K562 (cell line): ENCODE measurements around the gene ADAM10. TPM values are rescaled to one million over a fixed set of nuclear protein-coding genes. Genes with fewer than 3 reads are reported as not detected.

ENCODE experiments used
- ATAC-seq: fragments of 200-7000 bp; cut with Tn5 transposase; 3 replicates; pipeline ENCODE4 v1.9.1; 2020; ENCODE audit warnings: moderate library complexity
- BruUV-seq: library from RNA; stranded (reverse); fragments of 400-500 nt; replicated peaks from 2 replicates; lab custom pipeline; 2021; lab: Mats Ljungman, UMichigan
- CTCF ChIA-PET: fragments of 300-600 bp; formaldehyde crosslinking; extraction: SDS; loops from one replicate; lab custom pipeline; 2021; ENCODE audit warnings: low intra/inter-chr PET ratio; lab: Yijun Ruan, JAX
- POLR2A ChIA-PET: fragments of 300-600, 350-650 bp; sonication (Branson Sonifier 250); formaldehyde crosslinking; extraction: SDS; loops from one replicate; lab custom pipeline; 2021; ENCODE audit warnings: antibody characterized with exemption, inconsistent platforms; lab: Yijun Ruan, JAX
- DNase-seq, 4 experiments: peaks; one replicate each; pipeline versions ENCODE4 v3.0.0 to v3.0.0-alpha.2; 2011 to 2018; ENCODE audit warnings: low spot score in 3 of 4, mixed read lengths in 3 of 4; ENCODE audit errors: extremely low read depth in 1 of 4
- FAIRE-seq: peaks from 2 replicates; lab custom pipeline; 2011; peaks lifted over from hg19 to GRCh38; lab: Jason Lieb, UNC
- H2AFZ ChIP-seq: 2 replicates; pipeline ENCODE4 v1.6.0; 2011; ENCODE audit warnings: low read depth, low read length, control low read depth, inconsistent platforms
- H3K27ac ChIP-seq: fragments of 200-600 bp; 3 replicates; pipeline ENCODE4 v1.8.0; 2011; ENCODE audit warnings: low read depth, mild to moderate bottlenecking, control low read depth, inconsistent platforms, low read length, moderate library complexity, mixed read lengths; ENCODE audit errors: extremely low read depth
- H3K27me3 ChIP-seq, 2 experiments: fragments of 300-600 bp in 1 of 2; 2 replicates in 1 of 2; 3 replicates in 1 of 2; pipeline versions ENCODE4 v1.6.0 to v1.8.0; 2011; ENCODE audit warnings: inconsistent platforms in 2 of 2, low read length in 2 of 2, mild to moderate bottlenecking in 1 of 2, mixed read lengths in 1 of 2, moderate library complexity in 1 of 2; ENCODE audit not compliant: control insufficient read depth in 2 of 2, insufficient read depth in 2 of 2
- H3K36me3 ChIP-seq: fragments of 300-600 bp; 3 replicates; pipeline ENCODE4 v1.8.0; 2011; ENCODE audit warnings: mild to moderate bottlenecking, low read length, inconsistent platforms; ENCODE audit not compliant: control insufficient read depth, insufficient read depth
- H3K4me1 ChIP-seq, 2 experiments: fragments of 200-600 bp in 1 of 2; replicated peaks in 1 of 2; 2 replicates in 1 of 2; 3 replicates in 1 of 2; pipeline versions ENCODE4 v1.5.1 to v1.8.0; 2011; ENCODE audit warnings: inconsistent platforms in 2 of 2, low read length in 2 of 2, mild to moderate bottlenecking in 1 of 2, mixed read lengths in 1 of 2, moderate library complexity in 1 of 2; ENCODE audit not compliant: control insufficient read depth in 2 of 2, insufficient read depth in 2 of 2
- H3K4me2 ChIP-seq: 2 replicates; pipeline ENCODE4 v1.6.1; 2011; ENCODE audit warnings: low read length, control low read depth, inconsistent platforms, mixed read lengths; ENCODE audit not compliant: insufficient read depth
- H3K4me3 ChIP-seq: fragments of 200-600 bp; sonication (generic), shearing (Covaris generic); 2 replicates; pipeline ENCODE4 v1.5.1; 2016; ENCODE audit warnings: control low read depth, inconsistent platforms
- H3K79me2 ChIP-seq: fragments of 200-600 bp; 3 replicates; pipeline ENCODE4 v1.8.0; 2011; ENCODE audit warnings: low read length, inconsistent platforms; ENCODE audit not compliant: control insufficient read depth, insufficient read depth
- H3K9ac ChIP-seq, 2 experiments: 2 replicates each; pipeline versions ENCODE4 v1.6.0 to v1.6.1; 2011; ENCODE audit warnings: low read depth in 2 of 2, low read length in 2 of 2, control low read depth in 1 of 2, inconsistent platforms in 1 of 2, mild to moderate bottlenecking in 1 of 2, mixed read lengths in 1 of 2; ENCODE audit not compliant: insufficient read depth in 1 of 2
- H3K9me1 ChIP-seq: one replicate; pipeline ENCODE4 v1.6.0; 2011; ENCODE audit warnings: inconsistent platforms, mild to moderate bottlenecking, low read length, moderate library complexity; ENCODE audit not compliant: control insufficient read depth, insufficient read depth
- H3K9me3 ChIP-seq: replicated peaks from 2 replicates; pipeline ENCODE4 v1.5.1; 2011; ENCODE audit warnings: low read depth, low read length, inconsistent platforms; ENCODE audit not compliant: control insufficient read depth, insufficient read depth
- H4K20me1 ChIP-seq: replicated peaks from 2 replicates; pipeline ENCODE4 v1.6.1; 2011; ENCODE audit warnings: low read length, inconsistent platforms, mixed read lengths; ENCODE audit not compliant: control insufficient read depth, insufficient read depth
- PHB2 ChIP-seq: fragments of 450-650 bp; IDR thresholded peaks from 2 replicates; pipeline ENCODE4 v1.6.1; 2017; ENCODE audit warnings: low read depth
- SFPQ ChIP-seq: fragments of 200-400 bp; formaldehyde crosslinking; IDR thresholded peaks from 2 replicates; pipeline ENCODE4 v1.6.1; 2017; ENCODE audit warnings: mild to moderate bottlenecking, low read depth, low read length, moderate library complexity
- TRIM24 ChIP-seq, 2 experiments: fragments of 450-650 bp; IDR thresholded peaks; 2 replicates each; pipeline ENCODE4 v1.6.1; 2016
- TSHZ1 ChIP-seq: fragments of 250-450 bp; sonication (Bioruptor Pico); IDR thresholded peaks from 2 replicates; pipeline ENCODE4 v1.4.0; 2020; ENCODE audit warnings: mild to moderate bottlenecking, moderate library complexity
- ZFP1 ChIP-seq: fragments of 450-650 bp; formaldehyde crosslinking; IDR thresholded peaks from 2 replicates; pipeline ENCODE4 v1.4.0; 2020; ENCODE audit warnings: mild to moderate bottlenecking, mixed read lengths
- ZNF324 ChIP-seq: fragments of 250-450 bp; sonication (Bioruptor Pico); IDR thresholded peaks from 2 replicates; pipeline ENCODE4 v1.4.0; 2020; ENCODE audit warnings: mild to moderate bottlenecking
- WGBS: fragments of 100-300 bp; shearing (Covaris generic); methylation state at CpG from one replicate; pipeline ENCODE4 v1.1.6; 2016; ENCODE audit warnings: low coverage, mixed read lengths; ENCODE audit not compliant: insufficient coverage; ENCODE audit errors: missing lambda C conversion rate; 5-methylcytosine and 5-hydroxymethylcytosine counted together
- in situ Hi-C: fragments of 300-500 bp; cut with MboI; formaldehyde crosslinking; loops from 4 replicates; pipeline ENCODE4 v1.15.0; 2018; ENCODE audit warnings: inconsistent platforms, mixed read lengths
- intact Hi-C: fragments of 100-400 bp; cut with micrococcal nuclease; formaldehyde crosslinking; loops from 2 replicates; pipeline ENCODE4 v1.14.2; 2022
- polyA plus RNA-seq, 8 experiments: library from polyadenylated mRNA; depleted of rRNA in 4 of 8; stranded (reverse) in 5 of 8; unstranded in 3 of 8; fragments of >200 nt; fragmentation: Nextera tagmentation in 2 of 8; fragmentation: Illumina TruSeq in 1 of 8; extraction: Ambion mirVana in 2 of 8; extraction: Trizol in 1 of 8; gene quantifications; 2 replicates each; pipeline versions ENCODE4 v1.2.1 to v1.2.3, GENCODE V29; 2011 to 2014; ENCODE audit warnings: inconsistent platforms in 1 of 8, missing spikeins in 1 of 8
- total RNA-seq, 7 experiments: library from RNA; depleted of rRNA in 6 of 7; stranded (reverse); fragments of >200 nt in 6 of 7; fragmentation: Illumina TruSeq in 2 of 7; extraction: Trizol in 2 of 7; gene quantifications; 2 replicates each; pipeline versions ENCODE4 v1.2.1 to v1.2.3, GENCODE V29; 2011 to 2021; ENCODE audit warnings: low replicate concordance in 1 of 7

The ADAM10 gene
- total and polyA plus RNA-seq, 9 of the 15 experiments (the other 6 are each of a cell fraction or from before 2014, with no cell fraction given): 11.9 to 152 (median 57.3) TPM

DNA sequence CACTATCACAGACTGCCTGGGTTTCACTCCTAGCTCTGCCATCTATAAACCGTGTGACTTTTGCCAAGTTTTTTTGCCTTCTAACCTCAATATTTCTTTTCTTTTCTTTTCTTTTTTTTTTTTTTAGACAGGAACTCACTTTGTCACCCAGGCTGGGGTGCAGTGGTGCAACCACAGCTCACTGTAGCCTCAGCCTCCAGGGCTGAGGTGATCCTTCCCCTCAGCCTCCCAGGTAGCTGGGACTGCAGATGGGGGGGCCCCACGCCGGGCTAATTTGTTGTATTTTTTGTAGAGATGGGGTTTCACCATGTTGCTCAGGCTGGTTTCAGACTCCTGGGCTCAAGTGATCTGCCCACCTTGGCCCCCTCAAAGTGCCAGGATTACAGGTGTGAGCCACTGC lies 3.2 kb upstream of the ADAM10 start:
- Histone ChIP-seq H3K4me1 (peaks cover 5 to 9% of the 10 kb centered on the region in 2 experiments; a peak in 3 of 5 replicates), H3K27me3 (no peaks in the 10 kb centered on the region), H3K9me3 (no peaks in the 10 kb centered on the region), H3K4me3 (no peak overlapping the region), H3K9ac (no peak overlapping the region), H4K20me1 (peaks cover 4% of the 10 kb centered on the region; the same call in 1 of the 2 replicates), H3K4me2 (no peak overlapping the region), H3K36me3 (no peaks in the 10 kb centered on the region), H2AFZ (no peak overlapping the region), H3K79me2 (peaks cover 19% of the 10 kb centered on the region), H3K27ac (no peak overlapping the region), H3K9me1 (no peaks in the 10 kb centered on the region)
- DNase-seq (no peak), ATAC-seq (no peak), FAIRE-seq (no peak)
- WGBS: 65% methylated on average over 3 of the region's 3 CpGs
- intact Hi-C loops (loop anchor here (10.0 kb wide), 1 partner anchor 318 kb away; the partner anchor contains the start of gene LIPC), in situ Hi-C loops (no loop called here)
- ChIA-PET CTCF (interaction anchor here (0.6 kb wide), 1 partner anchor 52 kb away, joined by 3 read pairs; no protein-coding TSS in a partner anchor), POLR2A (interaction anchor here (0.7 kb wide), 1 partner anchor 598 kb away, joined by 4 read pairs; no protein-coding TSS in a partner anchor)
- no TSS peak for BruUV-seq
- TF ChIP-seq TRIM24 (IDR thresholded peaks at IDR 0.05) (no peak), PHB2 (no peak), ZFP1 (CRISPR knock-in tag) (no peak), SFPQ (no peak), ZNF324 (CRISPR knock-in tag) (no peak), TSHZ1 (CRISPR knock-in tag) (no peak)
